Loucy (cell line): ENCODE measurements around the gene HES5.

Experiments
- H2AFZ ChIP-seq: fragments of 200-600 bp; sonication (generic); 2 replicates; pipeline ENCODE4 v1.6.0; 2016; ENCODE audit warnings: antibody characterized with exemption, mild to moderate bottlenecking, low read length, moderate library complexity
- H3F3A ChIP-seq: fragments of 200-600 bp; 2 replicates; pipeline ENCODE4 v1.6.0; 2016; ENCODE audit warnings: antibody characterized with exemption, low read depth, mild to moderate bottlenecking
- H3K27me3 ChIP-seq: fragments of 200-600 bp; sonication (generic); 2 replicates; pipeline ENCODE4 v1.6.1; 2014; ENCODE audit warnings: low read length, mild to moderate bottlenecking; ENCODE audit not compliant: insufficient read depth, poor library complexity, severe bottlenecking
- H3K36me3 ChIP-seq: fragments of 200-600 bp; sonication (generic); 2 replicates; pipeline ENCODE4 v1.6.1; 2016; ENCODE audit warnings: low read length; ENCODE audit not compliant: insufficient read depth
- H3K4me1 ChIP-seq: fragments of 200-600 bp; sonication (generic); 2 replicates; pipeline ENCODE4 v1.5.1; 2014; ENCODE audit warnings: low read length, mild to moderate bottlenecking; ENCODE audit not compliant: insufficient read depth, poor library complexity, severe bottlenecking
- H3K4me2 ChIP-seq: fragments of 200-600 bp; sonication (generic); 2 replicates; pipeline ENCODE4 v1.6.0; 2014; ENCODE audit warnings: antibody characterized with exemption, low read length, low read depth, mild to moderate bottlenecking; ENCODE audit not compliant: poor library complexity, severe bottlenecking
- H3K4me3 ChIP-seq: fragments of 200-600 bp; sonication (generic); 2 replicates; pipeline ENCODE4 v1.5.1; 2014; ENCODE audit warnings: low read length, mild to moderate bottlenecking, mixed read lengths; ENCODE audit not compliant: poor library complexity, severe bottlenecking
- H3K79me2 ChIP-seq: fragments of 200-600 bp; sonication (generic); 2 replicates; pipeline ENCODE4 v1.6.1; 2014; ENCODE audit warnings: low read length; ENCODE audit not compliant: insufficient read depth
- H3K9ac ChIP-seq: fragments of 200-600 bp; sonication (generic); 2 replicates; pipeline ENCODE4 v1.6.0; 2014; ENCODE audit warnings: mild to moderate bottlenecking, low read depth, low read length, moderate library complexity; ENCODE audit not compliant: poor library complexity, severe bottlenecking
- H3K9me2 ChIP-seq: fragments of 200-600 bp; sonication (generic); replicated peaks from 2 replicates; pipeline ENCODE4 v1.6.1; 2016; ENCODE audit warnings: low read depth, low read length, mixed read lengths
- H3K9me3 ChIP-seq: fragments of 200-600 bp; sonication (generic); 2 replicates; pipeline ENCODE4 v1.6.1; 2014; ENCODE audit warnings: mild to moderate bottlenecking, antibody characterized with exemption, low read length, low read depth; ENCODE audit not compliant: insufficient read depth
- H4K20me1 ChIP-seq: fragments of 200-600 bp; sonication (generic); 2 replicates; pipeline ENCODE4 v1.6.0; 2014; ENCODE audit warnings: antibody characterized with exemption, low read length, mild to moderate bottlenecking; ENCODE audit not compliant: insufficient read depth, poor library complexity, severe bottlenecking
- EZH2phosphoT487 ChIP-seq: fragments of 200-600 bp; IDR thresholded peaks from 2 replicates; pipeline ENCODE4 v1.6.1; 2018; ENCODE audit warnings: antibody characterized with exemption, mild to moderate bottlenecking, moderate library complexity, borderline replicate concordance
- TF ChIP-seq, protein P1 (sequence below): fragments of 200-600 bp; sonication (generic); conservative IDR thresholded peaks from 2 replicates; pipeline ENCODE4 v1.5.1; 2014; ENCODE audit warnings: mild to moderate bottlenecking, antibody characterized with exemption, low read length

HES5 gene

DNA sequence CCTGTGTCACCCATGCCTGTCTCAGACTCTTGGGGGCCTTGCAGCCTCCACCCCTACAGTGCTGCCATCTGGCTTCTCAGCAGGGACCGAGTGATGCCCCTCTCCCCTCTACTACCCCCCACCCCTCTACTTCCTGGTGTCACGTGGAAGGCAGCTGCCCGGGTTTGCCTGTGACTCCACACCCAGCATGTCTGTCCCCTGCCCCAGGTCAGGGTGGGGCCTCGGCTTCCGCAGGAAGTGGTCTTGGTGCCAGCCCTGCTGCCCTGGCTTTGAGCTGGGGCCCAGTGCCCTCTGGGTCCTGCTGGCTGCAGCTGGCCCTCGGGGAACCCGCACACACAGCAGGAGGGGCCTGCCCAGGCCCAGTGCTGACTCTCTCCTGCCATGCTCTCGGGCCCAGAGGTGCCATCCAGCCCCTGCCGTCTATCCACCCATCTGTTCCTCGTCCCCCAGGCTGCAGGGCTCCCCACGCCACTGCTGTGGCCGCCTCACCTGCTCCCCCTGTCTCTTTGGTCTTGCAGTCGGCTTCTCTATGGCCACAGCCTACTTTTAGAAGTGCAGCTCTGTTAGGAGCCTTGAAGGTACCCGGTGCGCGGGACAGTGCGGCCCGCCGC lies 30.0 kb downstream of the HES5 start:
- peak overlapping the region; percentile 93 for H3K4me2 ChIP-seq
- TF ChIP-seq, protein P1, sequence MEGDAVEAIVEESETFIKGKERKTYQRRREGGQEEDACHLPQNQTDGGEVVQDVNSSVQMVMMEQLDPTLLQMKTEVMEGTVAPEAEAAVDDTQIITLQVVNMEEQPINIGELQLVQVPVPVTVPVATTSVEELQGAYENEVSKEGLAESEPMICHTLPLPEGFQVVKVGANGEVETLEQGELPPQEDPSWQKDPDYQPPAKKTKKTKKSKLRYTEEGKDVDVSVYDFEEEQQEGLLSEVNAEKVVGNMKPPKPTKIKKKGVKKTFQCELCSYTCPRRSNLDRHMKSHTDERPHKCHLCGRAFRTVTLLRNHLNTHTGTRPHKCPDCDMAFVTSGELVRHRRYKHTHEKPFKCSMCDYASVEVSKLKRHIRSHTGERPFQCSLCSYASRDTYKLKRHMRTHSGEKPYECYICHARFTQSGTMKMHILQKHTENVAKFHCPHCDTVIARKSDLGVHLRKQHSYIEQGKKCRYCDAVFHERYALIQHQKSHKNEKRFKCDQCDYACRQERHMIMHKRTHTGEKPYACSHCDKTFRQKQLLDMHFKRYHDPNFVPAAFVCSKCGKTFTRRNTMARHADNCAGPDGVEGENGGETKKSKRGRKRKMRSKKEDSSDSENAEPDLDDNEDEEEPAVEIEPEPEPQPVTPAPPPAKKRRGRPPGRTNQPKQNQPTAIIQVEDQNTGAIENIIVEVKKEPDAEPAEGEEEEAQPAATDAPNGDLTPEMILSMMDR, result 0 out of 2 replicates have a peak, but pooled peaks have one; percentile 9
- no peak for TF ChIP-seq EZH2phosphoT487

DNA sequence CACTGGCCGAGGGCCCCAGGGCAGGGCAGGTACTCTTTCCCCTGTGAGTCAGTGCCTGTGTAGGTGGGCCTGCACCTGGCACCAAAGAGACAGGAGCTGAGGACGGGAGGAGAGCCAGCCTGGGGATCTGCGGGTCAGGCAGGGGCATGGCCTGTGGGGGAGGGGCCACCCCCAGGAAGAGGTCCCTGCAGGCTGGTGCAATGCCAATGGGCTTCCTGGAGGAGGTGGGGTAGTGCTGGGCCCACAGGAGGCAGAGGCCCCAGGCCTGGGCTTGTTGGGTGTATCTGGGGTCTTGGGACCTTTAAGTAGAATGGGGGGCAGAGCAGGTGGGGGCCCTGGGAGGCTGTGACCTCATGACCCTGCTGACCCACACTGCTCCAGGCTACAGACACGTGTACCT lies 30.8 kb downstream of the HES5 start:
- peak overlapping the region; percentile 93 for H3K4me2 ChIP-seq

More for the DNA sequence above, 30.0 kb downstream of the HES5 start:
- no peaks in the 10 kb centered on the region for H3K36me3 ChIP-seq
- H3K9me3 ChIP-seq, result no peaks in the 10 kb centered on the region
- no peaks in the 10 kb centered on the region for H4K20me1 ChIP-seq
- H3K9me2 ChIP-seq, result no peaks in the 10 kb centered on the region
- H3K4me3 ChIP-seq, result peak overlapping the region; percentile 62
- no peak overlapping the region for H2AFZ ChIP-seq
- H3K27me3 ChIP-seq, result no peaks in the 10 kb centered on the region
- no peaks in the 10 kb centered on the region for H3F3A ChIP-seq
- peak overlapping the region; percentile 83 for H3K9ac ChIP-seq
- H3K4me1 ChIP-seq, result peaks cover 37% of the 10 kb centered on the region
- no peaks in the 10 kb centered on the region for H3K79me2 ChIP-seq

DNA sequence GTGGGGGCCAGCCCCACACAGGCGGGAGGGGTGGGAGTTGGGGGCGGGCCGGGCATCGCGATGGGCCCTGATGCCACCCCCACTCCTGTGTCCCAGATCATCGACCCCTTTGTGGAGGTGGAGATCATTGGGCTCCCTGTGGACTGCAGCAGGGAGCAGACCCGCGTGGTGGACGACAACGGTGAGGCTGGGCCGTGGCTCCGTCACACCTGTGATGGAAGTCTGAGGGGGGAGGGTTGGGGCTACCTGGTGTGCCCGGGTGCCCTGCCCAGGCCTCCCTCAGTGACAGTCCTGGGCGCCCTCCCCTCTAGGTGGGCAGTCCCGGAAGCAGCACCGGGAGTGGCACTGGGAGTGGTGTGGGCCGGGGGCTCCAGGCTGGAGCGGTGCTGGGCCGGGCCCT lies 31.4 kb downstream of the HES5 start:
- Histone ChIP-seq H3K4me2 (no peak overlapping the region), H3K9me3 (no peaks in the 10 kb centered on the region), H2AFZ (no peak overlapping the region), H3F3A (no peaks in the 10 kb centered on the region), H3K27me3 (no peaks in the 10 kb centered on the region), H3K9ac (no peak overlapping the region), H3K4me3 (no peak overlapping the region), H4K20me1 (no peaks in the 10 kb centered on the region), H3K9me2 (no peaks in the 10 kb centered on the region), H3K79me2 (no peaks in the 10 kb centered on the region), H3K4me1 (peaks cover 44% of the 10 kb centered on the region), H3K36me3 (no peaks in the 10 kb centered on the region)
- TF ChIP-seq, protein P1, result no peak
- TF ChIP-seq EZH2phosphoT487, result no peak

More for the DNA sequence above, 30.8 kb downstream of the HES5 start:
- H2AFZ ChIP-seq, result no peak overlapping the region
- H3K36me3 ChIP-seq, result no peaks in the 10 kb centered on the region
- no peaks in the 10 kb centered on the region for H4K20me1 ChIP-seq
- peak overlapping the region; percentile 83 for H3K9ac ChIP-seq
- H3K79me2 ChIP-seq, result no peaks in the 10 kb centered on the region
- peaks cover 38% of the 10 kb centered on the region for H3K4me1 ChIP-seq
- no peaks in the 10 kb centered on the region for H3K9me2 ChIP-seq
- H3K4me3 ChIP-seq, result peak overlapping the region; percentile 62
- no peaks in the 10 kb centered on the region for H3K9me3 ChIP-seq
- H3K27me3 ChIP-seq, result no peaks in the 10 kb centered on the region
- H3F3A ChIP-seq, result no peaks in the 10 kb centered on the region
- no peak for TF ChIP-seq EZH2phosphoT487
- TF ChIP-seq, protein P1, result no peak
